GM18858 (cell line): ENCODE data around the gene SLC16A12.
"Not testable (repeated sequence)": the region's sequence is repeated elsewhere in the genome, so short reads cannot be mapped to it uniquely, and the experiment has no call there.

Experiments
- ATAC-seq: cut with Tn5 transposase; IDR thresholded peaks from one replicate; pipeline ENCODE4 v1.9.1; 2021; ENCODE audit not compliant: unreplicated experiment

The SLC16A12 gene

DNA sequence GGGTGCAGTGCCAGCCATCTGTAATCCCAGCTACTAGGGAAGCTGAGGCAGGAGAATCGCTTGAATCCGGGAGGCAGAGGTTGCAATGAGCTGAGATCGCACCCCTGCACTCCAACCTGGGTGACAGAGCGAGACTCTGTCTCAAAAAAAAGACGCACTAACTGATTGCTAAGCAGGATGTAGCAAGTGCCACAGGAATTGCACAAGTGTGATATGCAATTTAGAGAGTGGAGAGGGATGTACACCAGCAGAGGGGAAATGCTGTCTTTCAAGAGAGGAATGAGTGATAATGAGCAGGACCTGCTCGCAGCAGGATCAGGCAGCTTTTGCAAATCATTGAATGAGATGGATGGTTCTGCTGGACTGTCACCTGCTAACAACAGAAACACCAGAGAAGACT, 13.3 kb upstream of the SLC16A12 start:
- no peak for ATAC-seq

DNA sequence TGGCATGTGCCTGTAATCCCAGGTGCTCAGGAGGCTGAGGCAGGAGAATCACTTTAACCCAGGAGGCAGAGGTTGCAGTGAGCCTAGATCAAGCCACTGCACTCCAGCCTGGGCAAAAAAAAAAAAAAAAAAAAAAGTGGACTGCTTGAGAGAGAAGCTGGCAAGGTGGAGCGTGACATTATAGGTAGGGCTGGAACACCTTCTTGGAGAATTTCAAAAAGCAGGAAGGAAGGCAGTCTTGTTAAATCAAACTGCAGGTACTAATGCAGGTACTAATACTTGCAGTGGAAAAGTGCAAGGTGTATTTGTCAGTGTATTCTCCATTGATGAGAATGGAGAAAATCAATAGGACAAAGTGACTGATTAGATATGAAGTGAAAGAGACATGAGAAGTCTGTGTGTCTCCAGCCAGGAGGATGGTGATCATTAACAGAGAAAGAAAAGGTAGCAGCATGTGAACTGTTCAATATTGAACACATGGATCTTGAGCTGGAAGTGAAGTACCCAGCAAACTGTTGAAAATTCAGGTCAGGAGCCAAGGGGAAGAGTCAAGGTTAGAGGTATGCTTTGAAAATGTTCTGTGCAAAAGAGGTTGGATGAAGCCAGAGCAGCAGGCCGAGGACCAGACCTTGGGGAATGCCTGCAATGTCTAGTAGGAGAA, 12.6 kb upstream of the SLC16A12 start:
- ATAC-seq = no peak

DNA sequence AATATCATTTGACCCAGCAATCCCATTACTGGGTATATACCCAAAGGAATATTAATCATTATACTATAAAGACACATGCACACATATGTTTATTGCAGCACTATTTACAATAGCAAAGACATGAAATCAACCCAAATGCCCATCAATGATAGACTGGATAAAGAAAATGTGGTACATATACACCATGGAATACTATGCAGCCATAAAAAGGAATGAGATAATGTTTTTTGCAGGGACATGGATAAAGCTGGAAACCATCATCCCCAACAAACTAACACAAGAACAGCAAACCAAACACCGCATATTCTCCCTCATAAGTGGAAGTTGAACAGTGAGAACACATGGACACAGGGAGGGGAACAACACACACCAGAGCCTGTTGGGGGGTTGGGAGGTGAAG, 11.3 kb upstream of the SLC16A12 start:
- not testable (repeated sequence) for ATAC-seq

DNA sequence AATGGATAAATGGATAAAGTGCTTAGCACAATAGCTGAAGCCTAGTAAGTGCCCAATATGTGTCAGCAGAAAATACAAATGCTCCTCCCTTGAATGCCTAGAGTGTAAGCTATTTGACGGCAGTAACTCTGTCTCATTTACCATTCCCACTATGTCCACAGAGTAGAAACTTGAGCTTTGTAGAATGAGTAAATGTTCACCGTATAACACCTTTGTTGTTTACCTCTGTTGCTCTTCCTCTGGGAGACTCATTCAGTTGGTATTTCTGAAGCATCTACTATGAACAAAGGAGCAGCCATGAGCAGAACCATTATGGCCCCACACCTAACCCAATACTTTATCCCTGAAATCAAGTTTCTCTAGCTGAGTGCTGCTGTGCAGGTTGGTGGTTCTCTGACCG, 8.4 kb upstream of the SLC16A12 start:
- no peak for ATAC-seq

DNA sequence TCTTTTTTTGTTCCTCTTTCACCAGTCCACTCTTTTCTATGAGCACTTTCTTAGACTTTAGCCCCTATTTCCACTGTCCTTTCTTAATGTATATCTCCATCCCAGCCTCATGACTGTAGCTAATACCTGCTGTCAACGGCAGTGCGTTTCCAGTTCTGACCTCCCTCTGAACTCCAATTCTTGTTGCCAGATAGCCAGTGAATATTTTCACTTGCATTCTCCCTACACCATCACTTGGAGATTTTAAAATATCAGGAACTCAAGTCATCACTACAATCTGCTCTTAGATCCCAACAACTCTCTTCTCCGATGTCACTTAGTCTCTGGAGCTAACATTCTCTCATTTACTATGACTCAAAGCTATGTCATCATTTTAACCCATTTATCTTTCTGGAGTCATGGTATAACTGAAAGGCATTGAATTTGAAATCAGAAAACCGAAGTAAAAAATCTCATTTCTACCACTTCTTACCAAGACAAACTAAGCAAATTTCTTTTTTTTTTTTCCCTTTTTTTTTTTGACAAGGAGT, 5.1 kb upstream of the SLC16A12 start:
- no peak for ATAC-seq

DNA sequence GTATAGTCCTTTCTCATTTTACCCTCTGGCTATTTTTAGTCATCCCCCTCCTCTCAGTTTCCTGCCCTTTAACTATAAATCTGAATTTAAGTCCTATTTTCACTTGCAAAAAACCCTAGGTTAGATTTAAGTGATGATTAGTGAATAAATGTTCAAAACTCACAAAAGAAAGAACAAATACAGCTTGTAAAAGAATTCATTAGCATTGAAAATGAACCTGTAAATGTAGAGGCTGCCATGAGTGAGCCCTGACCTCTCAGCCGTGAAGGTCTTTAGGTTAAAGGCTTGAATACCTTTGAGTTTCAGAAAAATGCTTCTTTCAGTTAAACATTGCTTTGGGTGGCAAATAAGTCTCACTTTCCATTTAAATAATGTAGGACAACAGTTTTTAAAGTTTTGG, 2.0 kb upstream of the SLC16A12 start:
- no peak for ATAC-seq

DNA sequence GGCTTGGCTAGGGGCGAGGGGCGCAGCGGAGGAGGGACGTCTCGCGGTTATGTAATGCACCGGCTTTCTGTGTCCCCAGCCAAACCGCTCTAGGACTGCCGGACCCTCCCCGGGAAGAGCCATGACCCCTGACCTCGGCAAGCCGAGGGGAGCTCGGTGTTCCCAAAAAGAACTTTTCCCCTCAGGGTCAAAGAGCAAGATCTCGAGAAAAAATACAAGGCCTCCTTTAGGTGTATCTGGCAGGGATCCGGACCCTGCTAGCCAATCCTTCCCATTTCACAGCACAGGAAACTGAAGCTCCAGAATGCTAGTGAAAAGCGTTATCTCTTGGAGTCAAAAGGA, 590 bp upstream of the SLC16A12 start:
- ATAC-seq = no peak

DNA sequence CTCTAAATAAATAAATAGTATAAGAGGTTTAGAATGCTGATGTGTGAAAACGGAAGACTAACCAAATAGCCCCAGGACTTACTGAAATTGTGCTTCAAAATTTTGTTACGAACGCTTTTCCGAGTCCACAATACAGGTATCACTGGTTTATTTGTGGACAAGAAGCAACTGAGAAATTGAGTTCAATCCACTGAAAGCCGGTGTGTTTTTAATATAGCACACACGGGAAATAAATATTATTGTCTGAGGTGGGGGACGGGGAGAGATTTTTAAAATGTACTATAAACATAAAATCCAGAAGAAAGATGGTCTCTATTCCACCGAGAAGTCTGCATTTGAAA, 598 bp downstream of the SLC16A12 start:
- no peak for ATAC-seq

DNA sequence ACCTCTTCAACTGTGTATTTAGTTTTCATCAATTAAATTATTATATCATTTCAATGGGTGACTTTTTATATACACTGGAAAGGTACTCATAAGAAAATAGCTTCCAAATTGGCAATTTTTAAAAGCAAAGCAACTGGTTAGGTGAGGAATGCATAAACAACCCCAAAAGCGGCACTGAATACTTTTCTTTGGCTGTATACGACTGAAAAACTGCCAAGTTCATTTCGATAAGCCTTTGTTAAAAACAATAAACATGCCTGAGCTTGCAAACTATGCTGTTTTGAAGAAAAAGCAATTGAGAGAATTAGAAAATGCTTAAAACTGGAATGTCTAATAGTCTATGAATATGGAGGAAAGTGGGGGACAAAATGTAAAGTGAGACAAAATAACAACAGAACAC, 2.9 kb downstream of the SLC16A12 start:
- ATAC-seq = no peak

DNA sequence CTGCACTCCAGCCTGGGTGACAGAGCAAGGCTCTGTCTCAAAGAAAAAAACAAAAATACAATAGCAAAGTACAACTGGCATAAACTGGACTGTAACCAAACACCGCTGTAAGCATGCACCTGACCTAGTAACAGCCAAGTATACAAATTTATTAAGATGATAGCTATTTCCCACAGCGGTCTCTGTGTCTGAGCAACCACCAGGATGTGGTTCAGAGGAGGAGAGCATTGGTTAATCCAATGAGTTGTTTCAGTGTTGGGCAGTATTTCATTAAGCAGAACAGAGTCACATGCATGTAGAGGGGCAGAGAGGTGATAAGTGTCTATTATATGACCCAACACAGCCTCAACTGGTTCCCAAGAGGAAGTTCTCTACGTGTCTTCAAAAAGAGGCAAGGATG, 4.0 kb downstream of the SLC16A12 start:
- no peak for ATAC-seq

DNA sequence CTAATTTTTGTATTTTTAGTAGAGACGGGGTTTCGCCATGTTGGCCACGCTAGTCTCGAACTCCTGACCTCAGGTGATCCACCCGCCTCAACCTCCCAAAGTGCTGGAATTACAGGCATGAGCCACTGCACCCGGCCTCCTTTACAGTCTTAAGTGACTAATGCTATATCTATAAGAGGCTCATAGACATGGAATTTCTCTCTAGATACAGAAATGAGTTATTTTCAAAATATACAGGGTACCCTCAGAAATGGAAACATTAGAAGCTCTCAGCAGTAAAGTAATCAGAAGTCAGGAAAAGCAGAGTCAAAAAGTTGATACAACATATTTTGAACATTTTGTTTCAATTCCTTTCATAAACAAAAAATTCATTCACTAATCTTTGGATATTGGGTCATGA, 5.7 kb downstream of the SLC16A12 start:
- ATAC-seq = not testable (repeated sequence)

DNA sequence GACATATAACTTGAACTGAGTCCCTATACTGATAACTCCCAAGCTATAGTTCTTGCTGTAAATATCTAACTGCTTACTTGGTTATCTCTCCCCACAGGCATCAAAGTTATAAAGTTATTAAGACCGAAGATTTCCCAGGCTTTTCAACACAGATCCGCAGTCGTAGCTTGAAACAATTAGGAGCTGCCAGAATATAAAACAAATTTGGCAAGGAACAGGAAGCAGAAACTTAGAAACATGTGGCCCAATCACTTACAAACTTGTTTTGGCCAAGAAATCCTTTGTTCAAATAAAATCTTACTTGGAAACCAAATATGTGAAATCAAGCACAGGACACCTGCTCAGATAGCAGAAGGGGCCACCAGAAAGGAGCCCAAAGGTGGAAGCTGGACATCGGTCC, 9.0 kb downstream of the SLC16A12 start:
- ATAC-seq = no peak

DNA sequence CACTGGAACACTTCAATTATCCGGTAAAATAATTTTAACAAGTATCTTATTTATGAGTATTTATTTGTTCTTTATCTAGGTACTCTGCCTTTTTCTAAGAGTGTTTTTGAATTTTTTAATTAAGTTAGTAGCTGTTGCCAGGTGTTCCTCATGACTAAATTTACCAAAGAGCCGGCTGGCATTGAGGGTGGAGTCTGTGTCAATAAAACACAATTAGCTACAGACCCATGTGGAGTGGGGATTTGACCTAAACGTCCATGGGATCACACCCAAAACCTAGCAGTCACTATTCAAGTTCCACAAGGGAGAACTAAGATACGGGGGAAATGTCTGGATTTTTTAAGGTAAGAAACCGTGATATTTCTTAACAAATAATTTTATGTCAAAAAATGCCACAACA, 9.8 kb downstream of the SLC16A12 start:
- ATAC-seq = no peak

DNA sequence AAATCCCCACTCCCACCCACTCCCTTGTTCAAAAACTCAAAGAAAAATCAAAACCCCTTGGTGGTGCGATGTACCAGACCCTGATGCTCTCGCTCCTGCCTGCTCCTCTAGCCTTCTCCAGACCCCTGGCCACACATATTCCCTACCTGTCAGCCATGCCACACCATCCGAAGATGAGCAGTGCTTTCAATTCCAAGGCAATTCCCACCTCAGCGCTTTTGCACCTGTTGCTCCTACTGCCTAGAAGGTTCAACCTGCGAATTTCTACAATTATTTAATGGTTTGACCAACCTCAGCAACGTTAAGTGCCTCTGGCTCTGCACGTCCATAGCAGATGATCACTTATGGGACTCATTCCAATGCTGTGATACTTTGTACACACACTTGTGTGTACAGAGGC, 11.1 kb downstream of the SLC16A12 start:
- no peak for ATAC-seq

DNA sequence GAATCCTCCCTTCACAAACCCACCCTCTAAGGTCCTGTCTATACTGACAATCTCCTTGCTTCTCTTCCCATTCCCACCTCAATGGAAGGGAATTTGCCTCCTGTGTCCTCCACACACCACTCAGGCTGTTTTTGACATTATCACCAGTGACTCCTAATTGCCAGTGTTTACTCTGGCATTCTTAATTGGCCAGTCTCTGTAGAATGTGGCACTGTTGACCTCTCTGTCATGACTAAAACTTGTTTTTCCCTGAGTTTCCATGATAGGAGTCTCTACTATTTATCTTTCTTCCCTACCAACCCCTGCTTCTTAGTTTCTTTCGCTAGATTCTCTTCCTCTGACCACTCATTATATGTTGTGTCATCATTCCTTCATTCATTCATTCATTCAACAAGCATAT, 12.1 kb downstream of the SLC16A12 start:
- no peak for ATAC-seq

DNA sequence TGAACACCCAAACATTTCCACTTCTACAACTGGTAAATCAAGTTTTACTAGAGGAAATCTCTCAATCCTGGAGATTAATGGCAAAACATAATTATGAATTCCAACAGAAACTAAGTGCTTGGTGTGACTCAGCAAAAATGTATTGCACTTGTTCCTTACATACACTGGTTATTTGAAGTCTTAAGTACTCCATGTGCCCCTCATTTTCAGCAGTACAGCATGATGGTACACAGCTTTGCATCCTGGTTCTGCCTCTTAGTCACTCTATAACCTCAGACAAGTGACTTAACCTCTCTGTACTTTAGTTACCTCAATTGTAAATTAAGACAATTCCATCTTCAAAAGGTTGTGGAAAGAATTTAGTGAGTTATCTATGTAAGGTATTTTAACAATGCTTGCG, 12.9 kb downstream of the SLC16A12 start:
- no peak for ATAC-seq

DNA sequence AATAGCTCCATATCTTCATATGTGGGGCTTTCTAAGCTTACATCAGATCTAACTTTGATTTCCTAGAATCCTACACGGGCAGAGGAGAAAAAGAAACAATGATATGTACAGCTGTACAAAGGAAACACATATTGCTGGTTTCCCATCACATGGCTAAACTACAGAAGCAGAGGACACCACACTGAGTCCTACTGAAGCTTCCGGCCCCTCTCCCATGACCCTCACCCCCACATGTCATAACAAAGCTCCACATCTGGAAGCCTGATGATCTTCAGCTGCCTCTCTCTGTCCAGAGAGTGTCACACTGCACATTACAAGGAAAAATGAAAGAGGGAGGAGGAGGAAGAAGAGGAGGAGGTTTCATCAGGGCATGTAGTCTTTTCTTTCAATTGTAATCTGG, 14.0 kb downstream of the SLC16A12 start:
- ATAC-seq = no peak

DNA sequence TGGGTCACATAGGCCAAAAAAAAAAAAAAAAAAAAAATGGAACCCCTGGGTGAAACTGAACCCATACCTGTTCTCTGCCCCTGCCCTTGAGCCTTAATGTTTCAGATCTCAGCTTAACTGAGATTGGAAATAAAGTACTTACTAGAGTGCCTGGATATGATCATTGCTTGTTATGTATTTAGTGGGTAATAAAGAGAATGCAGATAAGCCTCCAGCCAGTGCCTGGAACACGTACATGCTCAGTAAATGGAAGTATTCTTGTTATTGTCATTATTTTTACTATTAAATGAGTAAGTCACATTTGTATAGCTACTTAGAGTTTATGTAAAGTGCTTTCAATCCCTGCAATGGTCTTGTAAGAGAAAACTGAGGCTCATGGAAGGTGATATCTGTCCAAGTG, 14.7 kb downstream of the SLC16A12 start:
- ATAC-seq = no peak

DNA sequence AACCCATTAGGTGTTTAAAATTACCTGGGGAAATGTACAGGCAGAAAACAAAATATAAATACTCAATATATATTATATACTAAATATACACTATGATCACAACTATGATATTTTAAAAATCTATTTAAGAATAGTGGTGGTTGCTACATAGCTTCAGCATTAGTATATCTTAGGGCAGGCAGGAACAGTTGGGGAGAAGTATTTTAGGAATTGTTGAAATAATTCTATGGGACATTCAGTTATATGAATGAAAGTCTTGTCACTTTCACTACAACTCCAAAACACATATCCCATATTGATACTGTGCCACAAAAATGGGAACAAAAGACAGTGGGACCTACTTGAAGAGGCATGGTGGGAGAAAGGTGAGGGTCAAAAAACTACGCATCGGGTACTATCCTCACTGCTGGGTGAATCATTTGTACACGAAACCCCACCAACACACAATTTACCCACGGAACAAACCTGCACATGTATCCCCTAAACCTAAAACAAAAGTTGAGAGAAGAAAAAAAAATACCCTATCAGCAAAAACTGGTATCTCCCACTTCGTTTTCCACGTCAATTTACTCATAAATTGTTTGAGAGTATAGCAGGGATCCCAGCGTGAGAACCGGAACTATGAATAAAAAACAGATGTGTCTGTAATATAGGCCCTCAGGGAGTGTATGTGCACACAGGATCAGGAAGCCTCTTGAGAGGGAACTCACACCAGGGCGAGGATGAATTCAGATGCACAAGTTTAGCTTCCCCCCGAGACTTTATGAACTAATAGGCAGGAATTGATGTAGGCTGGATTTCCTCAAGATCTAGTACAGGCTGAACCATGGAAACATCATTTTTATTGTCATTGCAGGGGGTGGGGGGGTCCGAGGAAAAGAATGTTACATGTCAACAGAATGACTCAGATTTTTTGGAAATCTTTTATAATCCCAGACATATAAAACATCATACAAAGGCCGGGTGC, 16.2 kb downstream of the SLC16A12 start:
- no peak for ATAC-seq

DNA sequence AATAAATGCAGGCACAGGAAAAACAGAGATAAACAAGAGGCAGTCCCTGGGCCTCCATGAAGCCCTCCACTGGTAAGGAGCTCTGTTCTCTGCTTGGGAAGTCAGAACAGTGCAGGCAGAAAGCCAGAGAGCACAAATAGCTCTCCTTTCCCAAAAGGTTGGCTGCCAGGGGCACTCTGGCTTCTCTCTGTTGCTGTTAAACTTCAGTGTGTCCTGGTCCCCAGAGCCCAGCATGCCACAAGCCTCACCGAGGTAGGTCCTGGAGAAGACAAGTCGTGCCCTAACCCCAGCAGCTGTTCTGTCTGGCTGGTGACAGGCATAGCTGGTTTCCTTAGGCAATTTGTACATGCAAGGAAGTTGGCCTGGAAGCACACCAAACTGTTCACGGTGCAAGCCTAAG, 17.3 kb downstream of the SLC16A12 start:
- no peak for ATAC-seq

DNA sequence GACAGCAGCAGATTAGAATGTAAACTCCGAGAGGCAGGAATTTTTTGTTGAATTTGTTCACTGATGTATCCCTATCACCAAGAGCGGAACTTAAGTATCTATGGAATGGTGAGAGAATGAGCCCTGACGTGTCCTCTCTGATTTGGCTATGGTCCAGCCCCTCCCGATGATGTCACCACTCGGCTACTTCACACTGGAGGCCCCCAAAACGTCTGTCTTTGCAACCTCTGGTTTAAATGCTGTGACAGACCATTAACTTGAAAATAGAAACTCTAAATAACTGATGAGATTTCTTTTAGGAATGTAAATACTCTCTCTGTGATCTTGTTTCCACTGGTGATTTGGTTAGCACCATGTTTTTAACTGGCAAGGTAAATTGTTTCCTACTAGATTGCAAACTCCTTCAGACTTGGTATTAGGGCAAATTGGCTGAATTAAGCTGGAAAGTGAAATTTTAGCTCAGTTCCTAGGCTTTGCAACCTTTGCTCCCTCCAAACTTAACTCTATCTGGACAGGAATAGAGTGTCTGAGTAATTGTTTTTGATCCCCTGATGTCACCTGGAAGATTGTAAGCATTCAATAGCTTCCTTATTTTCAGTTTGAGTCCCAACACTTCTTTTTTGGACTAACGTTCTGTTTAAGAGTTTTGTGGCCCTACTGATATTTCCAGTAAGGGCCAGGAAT, 19.1 kb downstream of the SLC16A12 start:
- ATAC-seq = no peak
